ENCODE measurements around the gene CAP2.

DNA sequence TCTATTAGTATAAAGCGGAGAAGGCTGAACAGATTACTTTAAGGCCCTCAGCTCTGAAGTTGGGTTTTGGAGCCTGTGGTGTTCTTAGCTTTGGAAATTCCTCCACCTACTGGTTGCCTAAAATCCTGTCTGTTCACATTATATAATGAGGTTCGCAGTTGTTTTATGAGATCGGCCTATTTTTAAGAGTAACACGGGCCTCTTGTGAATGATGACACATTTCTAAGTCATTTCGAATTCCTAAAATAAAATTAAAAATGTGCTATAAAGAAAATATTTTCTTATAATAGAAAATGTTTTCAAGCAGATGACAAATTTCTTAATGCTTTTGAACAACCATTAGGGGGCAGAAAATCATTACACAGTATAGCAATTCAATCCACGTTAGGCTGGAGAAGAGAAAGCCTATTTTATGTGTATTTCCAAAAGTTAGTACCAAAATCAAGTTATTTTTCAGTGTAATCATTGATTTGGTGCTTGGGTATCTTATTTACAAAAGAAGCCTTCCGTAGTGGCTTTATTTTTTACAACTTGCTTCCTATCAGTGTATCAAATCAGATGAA, 190.9 kb downstream of the CAP2 start:
- TF ChIP-seq POLR2AphosphoS5 (IDR thresholded peaks at IDR 0.05; ENCODE audit: borderline replicate concordance, low read depth, low read length) (no peak), EZH2 (IDR thresholded peaks at IDR 0.05) (no peak), FOXP2 (optimal IDR thresholded peaks at IDR 0.05; ENCODE audit: control extremely low read depth, extremely low read length, insufficient read depth) (no peak)

Measured in SK-N-MC (cell line).